Spleen (tissue), 7 donors: ENCODE measurements around the gene SERINC4.
A peak's percentile ranks its signal among the peaks of the same experiment; 100 is the strongest.

ENCODE experiments used
- POLR2A ChIP-seq, 3 donors: fragments of 450-650 bp; IDR thresholded peaks; one replicate each; pipeline ENCODE4 v1.5.1; 2017; ENCODE audit warnings: antibody characterized with exemption in 3 of 3, mild to moderate bottlenecking in 1 of 3
- POLR2AphosphoS5 ChIP-seq, 3 donors: sonication (generic); formaldehyde crosslinking; IDR thresholded peaks; one replicate each; pipeline ENCODE4 v1.5.1; 2017; ENCODE audit warnings: antibody characterized with exemption in 3 of 3
- TF ChIP-seq, protein P1 (sequence below), 11 experiments: fragments of 200-600 bp in 7 of 11; fragments of 450-650 bp in 4 of 11; sonication (generic) in 4 of 11; IDR thresholded peaks in 8 of 11; conservative IDR thresholded peaks in 3 of 11; 1 replicate in 7 of 11; 2 replicates in 4 of 11; pipeline versions ENCODE4 v1.4.0 to v1.8.0; 2016 to 2021; ENCODE audit warnings: antibody characterized with exemption in 11 of 11, inconsistent platforms in 4 of 11, mild to moderate bottlenecking in 1 of 11
- donor health status: DM: no; HTN: no; CAD: no; lungs with moderate emphysema.
- donor health status: DM: no; HTN: no; CAD: no.
- donor health status: DM: no; HTN: no; CAD: no.

DNA sequence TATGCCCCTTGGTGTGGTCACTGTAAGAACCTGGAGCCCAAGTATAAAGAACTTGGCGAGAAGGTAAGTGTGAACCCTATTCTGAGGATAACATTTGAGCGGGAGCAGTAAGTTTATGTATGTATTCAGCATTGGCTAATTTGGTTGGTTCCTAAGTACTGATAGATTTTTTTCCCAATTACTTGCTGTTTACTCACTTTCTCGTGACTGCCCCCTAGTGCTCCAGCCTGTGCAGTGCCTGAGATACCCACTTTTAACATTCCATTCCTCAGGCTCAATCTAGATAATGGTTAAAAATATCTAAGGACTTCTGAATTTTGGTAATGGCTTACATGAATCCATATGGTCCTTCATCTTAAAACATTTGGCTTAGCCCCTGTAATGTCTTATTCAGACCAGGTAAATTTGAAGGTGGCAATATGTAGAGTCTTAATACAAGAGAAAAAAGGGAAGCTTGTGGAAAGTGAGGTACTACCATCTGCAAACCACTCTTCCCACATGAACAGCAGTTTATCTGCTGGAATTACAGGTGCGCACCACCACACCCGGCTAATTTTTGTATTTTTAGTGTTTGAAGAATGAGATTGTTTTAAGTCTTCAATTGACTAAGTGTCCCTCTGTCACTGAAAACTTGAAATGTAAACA, 30.3 kb downstream of the SERINC4 start:
- TF ChIP-seq, protein P1, sequence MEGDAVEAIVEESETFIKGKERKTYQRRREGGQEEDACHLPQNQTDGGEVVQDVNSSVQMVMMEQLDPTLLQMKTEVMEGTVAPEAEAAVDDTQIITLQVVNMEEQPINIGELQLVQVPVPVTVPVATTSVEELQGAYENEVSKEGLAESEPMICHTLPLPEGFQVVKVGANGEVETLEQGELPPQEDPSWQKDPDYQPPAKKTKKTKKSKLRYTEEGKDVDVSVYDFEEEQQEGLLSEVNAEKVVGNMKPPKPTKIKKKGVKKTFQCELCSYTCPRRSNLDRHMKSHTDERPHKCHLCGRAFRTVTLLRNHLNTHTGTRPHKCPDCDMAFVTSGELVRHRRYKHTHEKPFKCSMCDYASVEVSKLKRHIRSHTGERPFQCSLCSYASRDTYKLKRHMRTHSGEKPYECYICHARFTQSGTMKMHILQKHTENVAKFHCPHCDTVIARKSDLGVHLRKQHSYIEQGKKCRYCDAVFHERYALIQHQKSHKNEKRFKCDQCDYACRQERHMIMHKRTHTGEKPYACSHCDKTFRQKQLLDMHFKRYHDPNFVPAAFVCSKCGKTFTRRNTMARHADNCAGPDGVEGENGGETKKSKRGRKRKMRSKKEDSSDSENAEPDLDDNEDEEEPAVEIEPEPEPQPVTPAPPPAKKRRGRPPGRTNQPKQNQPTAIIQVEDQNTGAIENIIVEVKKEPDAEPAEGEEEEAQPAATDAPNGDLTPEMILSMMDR (IDR thresholded peaks at IDR 0.05 in 8 of 11, conservative IDR thresholded peaks at IDR 0.05 in 3 of 11): peak; percentile 51 to 88 (median 77)
- no peak for TF ChIP-seq POLR2AphosphoS5 (IDR thresholded peaks at IDR 0.05)
- no peak for TF ChIP-seq POLR2A (IDR thresholded peaks at IDR 0.05)
